Measurements from ENCODE around the gene NHEJ1. TPM values are rescaled to one million over a fixed set of nuclear protein-coding genes. Genes with fewer than 3 reads are reported as not detected.
A peak's percentile ranks its signal among the peaks of the same experiment; 100 is the strongest.

NHEJ1 gene
- total and polyA plus RNA-seq, 2 of the 13 experiments (the other 11 are each of a cell fraction or from before 2014, with no cell fraction given): 30.0 to 30.7 TPM

- TF ChIP-seq, protein P1, sequence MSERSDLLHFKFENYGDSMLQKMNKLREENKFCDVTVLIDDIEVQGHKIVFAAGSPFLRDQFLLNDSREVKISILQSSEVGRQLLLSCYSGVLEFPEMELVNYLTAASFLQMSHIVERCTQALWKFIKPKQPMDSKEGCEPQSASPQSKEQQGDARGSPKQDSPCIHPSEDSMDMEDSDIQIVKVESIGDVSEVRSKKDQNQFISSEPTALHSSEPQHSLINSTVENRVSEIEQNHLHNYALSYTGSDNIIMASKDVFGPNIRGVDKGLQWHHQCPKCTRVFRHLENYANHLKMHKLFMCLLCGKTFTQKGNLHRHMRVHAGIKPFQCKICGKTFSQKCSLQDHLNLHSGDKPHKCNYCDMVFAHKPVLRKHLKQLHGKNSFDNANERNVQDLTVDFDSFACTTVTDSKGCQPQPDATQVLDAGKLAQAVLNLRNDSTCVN (CRISPR knock-in tag; IDR thresholded peaks at IDR 0.05; ENCODE audit: borderline replicate concordance): 0 out of 2 replicates have a peak, but pooled peaks have one; percentile 36
- TF ChIP-seq ZNF678 (CRISPR knock-in tag; IDR thresholded peaks at IDR 0.05) (no peak), ZNF775 (CRISPR knock-in tag; IDR thresholded peaks at IDR 0.05; ENCODE audit: borderline replicate concordance) (peak; percentile 81; the same call in 1 of the 2 replicates), ZNF101 (CRISPR knock-in tag; IDR thresholded peaks at IDR 0.05; ENCODE audit: borderline replicate concordance, low read depth) (peak; percentile 84; the same call in 1 of the 2 replicates), SAFB2 (CRISPR knock-in tag; IDR thresholded peaks at IDR 0.05; ENCODE audit: borderline replicate concordance, low read depth) (no peak), SIX1 (CRISPR knock-in tag; IDR thresholded peaks at IDR 0.05; ENCODE audit: borderline replicate concordance) (peak; percentile 35; the same call in 1 of the 2 replicates), SMARCC2 (IDR thresholded peaks at IDR 0.05) (no peak), FOXO1 (CRISPR knock-in tag; IDR thresholded peaks at IDR 0.05) (no peak), ARNTL (CRISPR knock-in tag; IDR thresholded peaks at IDR 0.05) (0 out of 2 replicates have a peak, but pooled peaks have one; percentile 32), ZNF574 (CRISPR knock-in tag; IDR thresholded peaks at IDR 0.05) (peak; percentile 73), ZNF292 (CRISPR knock-in tag; IDR thresholded peaks at IDR 0.05; ENCODE audit: borderline replicate concordance, low read depth) (no peak), ZBTB8A (CRISPR knock-in tag; IDR thresholded peaks at IDR 0.05; ENCODE audit: borderline replicate concordance, low read depth) (0 out of 2 replicates have a peak, but pooled peaks have one; percentile 69), SRSF1 (optimal IDR thresholded peaks at IDR 0.05; ENCODE audit: low read depth, low read length) (no peak), ZNF350 (CRISPR knock-in tag; IDR thresholded peaks at IDR 0.05; ENCODE audit: borderline replicate concordance, low read depth) (peak; percentile 71), ZNF251 (CRISPR knock-in tag; IDR thresholded peaks at IDR 0.05) (no peak), SUZ12 (IDR thresholded peaks at IDR 0.05; ENCODE audit: low read depth, low read length) (no peak), EEA1 (CRISPR knock-in tag; IDR thresholded peaks at IDR 0.05; ENCODE audit: borderline replicate concordance) (no peak), PHF5A (CRISPR knock-in tag; IDR thresholded peaks at IDR 0.05; ENCODE audit: low read depth, unreplicated experiment) (no peak), ZNF616 (CRISPR knock-in tag; IDR thresholded peaks at IDR 0.05; ENCODE audit: low read depth) (peak; percentile 38; the same call in 1 of the 2 replicates), ZSCAN21 (CRISPR knock-in tag; IDR thresholded peaks at IDR 0.05; ENCODE audit: borderline replicate concordance) (0 out of 2 replicates have a peak, but pooled peaks have one; percentile 63), ZBED4 (CRISPR knock-in tag; IDR thresholded peaks at IDR 0.05; ENCODE audit: borderline replicate concordance) (peak; percentile 100)
These were observed 101.9 kb downstream of the NHEJ1 start (continued) for GRCh38 chr2:219058541-219059374.

Measured in HepG2 (cell line).